GM10847 (cell line): ENCODE results near the gene SURF1.

ENCODE experiments used
- POLR2A ChIP-seq: IDR thresholded peaks from 2 replicates; pipeline ENCODE4 v1.6.1; 2011; ENCODE audit not compliant: insufficient read length; ENCODE audit errors: extremely low read depth

SURF1 gene, protein sequence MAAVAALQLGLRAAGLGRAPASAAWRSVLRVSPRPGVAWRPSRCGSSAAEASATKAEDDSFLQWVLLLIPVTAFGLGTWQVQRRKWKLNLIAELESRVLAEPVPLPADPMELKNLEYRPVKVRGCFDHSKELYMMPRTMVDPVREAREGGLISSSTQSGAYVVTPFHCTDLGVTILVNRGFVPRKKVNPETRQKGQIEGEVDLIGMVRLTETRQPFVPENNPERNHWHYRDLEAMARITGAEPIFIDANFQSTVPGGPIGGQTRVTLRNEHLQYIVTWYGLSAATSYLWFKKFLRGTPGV

GRCh38 chr9:133356391-133357091 lies at the start of gene SURF1, which contains the start of gene SURF2:
Gene SURF1 (minus strand): TSS chr9:133356487. CDS start chr9:133356453, 34 bp downstream.
Gene SURF2 (plus strand): TSS chr9:133356550. CDS start chr9:133356593, 43 bp downstream.
- peak; percentile 82 for TF ChIP-seq POLR2A

DNA sequence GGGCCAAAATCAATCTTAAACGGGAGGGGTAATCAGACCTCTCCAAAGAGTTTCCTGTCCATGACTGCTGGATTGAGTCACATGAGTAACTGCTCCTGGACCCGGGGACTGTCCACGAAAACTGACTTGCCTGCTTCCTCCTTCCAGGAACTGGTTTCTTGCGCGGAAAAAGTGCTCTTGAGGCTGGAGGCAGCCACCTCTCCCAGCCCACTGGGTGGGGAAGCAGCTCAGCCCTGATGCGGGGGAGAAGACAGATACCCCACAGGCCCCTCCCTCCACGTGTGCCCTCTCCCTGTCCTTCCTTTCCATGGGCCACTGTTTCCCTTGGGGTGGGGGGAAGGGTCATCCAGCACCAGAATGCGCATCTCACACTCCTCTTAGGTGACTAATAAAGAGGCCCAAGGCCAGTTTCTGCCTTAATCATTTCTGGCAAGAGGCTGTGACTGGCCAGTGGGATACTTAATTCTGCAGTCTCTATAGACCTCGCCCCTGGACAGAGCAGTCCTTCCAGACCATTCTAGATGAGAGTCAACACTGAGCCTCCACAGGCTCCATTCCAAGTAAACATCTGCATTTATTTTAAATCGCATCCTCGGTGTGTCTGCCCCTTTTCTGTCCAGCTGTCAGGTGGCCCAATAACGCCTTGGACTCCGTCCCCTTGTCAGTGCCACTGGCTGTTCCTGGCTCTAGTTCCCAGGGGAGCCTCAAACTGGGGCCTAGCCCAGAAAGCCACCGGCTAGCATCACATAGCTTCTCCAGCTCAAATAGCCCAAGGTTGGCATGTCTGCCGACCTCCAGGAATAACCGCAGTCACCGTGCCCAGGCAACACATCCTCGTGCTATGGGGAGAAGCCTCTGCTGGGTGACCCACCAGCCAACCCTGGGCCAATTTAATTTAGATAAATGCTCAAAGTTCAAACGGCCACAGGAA lies 49.5 kb upstream of the SURF1 start:
- no peak for TF ChIP-seq POLR2A

DNA sequence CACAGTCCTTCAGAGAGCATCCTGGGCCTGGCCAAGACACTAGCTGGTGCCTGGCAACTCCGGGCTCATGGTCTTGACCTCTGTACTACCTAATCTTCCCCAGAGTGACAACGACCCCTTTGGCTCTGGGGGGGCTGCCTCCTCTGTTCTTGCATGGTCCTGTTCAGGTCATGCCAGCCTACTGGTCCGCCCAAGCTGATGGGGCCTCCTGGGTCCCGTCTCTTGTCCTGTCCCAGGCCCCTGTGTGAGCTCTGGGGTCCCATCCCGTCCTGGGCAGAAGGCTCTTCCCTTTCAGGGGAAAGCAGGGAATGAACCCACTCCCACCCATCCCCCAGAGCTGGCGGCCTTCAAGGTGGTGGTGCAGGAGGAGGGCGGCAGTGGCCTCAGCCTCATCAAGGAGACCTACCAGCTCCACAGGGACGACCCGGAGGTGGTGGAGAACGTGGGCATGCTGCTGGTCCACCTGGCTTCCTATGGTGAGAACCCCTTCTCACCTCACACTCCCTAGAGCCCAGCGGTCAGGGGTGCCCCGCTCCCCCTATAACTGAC lies 48.2 kb upstream of the SURF1 start:
- no peak for TF ChIP-seq POLR2A

GRCh38 chr9:133403766-133404453 lies 47.6 kb upstream of the SURF1 start:
- no peak for TF ChIP-seq POLR2A

GRCh38 chr9:133402689-133403088 lies 46.4 kb upstream of the SURF1 start:
- no peak for TF ChIP-seq POLR2A

- TF ChIP-seq POLR2A = no peak
These were observed 45.3 kb upstream of the SURF1 start for GRCh38 chr9:133401588-133401987.

GRCh38 chr9:133400292-133400691 lies 44.0 kb upstream of the SURF1 start:
- no peak for TF ChIP-seq POLR2A

- no peak for TF ChIP-seq POLR2A
These were observed 41.6 kb upstream of the SURF1 start for GRCh38 chr9:133397895-133398294.

DNA sequence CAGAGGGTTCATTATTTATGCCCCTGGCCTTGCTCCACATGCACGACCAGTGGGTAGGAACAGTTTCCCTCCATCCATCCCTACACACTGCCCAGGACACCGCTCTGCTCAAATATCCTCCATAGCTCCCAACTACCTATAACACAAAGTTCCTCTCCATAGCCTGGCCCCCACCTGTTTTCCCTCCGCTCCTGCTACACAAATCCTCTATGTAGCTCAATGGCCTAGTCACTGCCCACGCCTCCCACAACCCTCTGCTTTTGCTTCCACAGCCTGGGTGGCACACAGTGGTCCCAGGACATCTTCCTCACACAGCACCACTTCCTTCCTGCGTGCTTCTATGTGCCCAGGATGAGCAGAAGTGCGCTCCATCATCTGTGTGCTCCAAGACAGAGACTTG lies 41.1 kb upstream of the SURF1 start:
- no peak for TF ChIP-seq POLR2A

- TF ChIP-seq POLR2A = no peak
These were observed 40.7 kb upstream of the SURF1 start for GRCh38 chr9:133396952-133397351.

DNA sequence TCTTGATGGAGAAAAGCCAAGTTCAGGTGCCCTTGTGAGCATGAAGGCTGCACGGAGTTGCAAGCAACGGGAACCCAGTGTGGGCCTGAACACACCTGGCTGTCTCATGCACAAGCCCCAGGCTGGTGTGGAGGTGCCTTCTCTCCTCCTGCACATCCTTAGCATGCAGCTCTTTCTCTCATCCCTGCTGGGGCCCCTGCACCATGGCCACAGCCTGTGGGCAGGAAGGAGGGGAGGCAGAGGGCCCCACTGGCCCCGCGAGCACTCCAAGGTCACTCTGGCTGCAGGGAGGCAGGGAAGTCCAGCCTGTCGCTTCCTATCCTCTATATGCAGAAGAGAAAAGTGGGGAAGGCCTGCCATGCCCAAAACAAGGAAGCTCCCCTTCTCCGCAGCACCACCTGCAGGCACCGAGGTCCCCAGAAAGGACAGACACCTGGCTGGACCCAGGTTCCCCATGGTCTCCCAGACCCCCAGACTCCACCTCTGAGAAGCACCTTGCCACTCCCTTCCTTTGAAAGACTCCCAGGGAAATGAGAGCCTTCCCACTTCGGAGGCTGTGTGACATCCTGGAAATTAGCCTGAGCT lies 38.5 kb upstream of the SURF1 start:
- no peak for TF ChIP-seq POLR2A

GRCh38 chr9:133393399-133393798 lies 37.1 kb upstream of the SURF1 start:
- TF ChIP-seq POLR2A = no peak

DNA sequence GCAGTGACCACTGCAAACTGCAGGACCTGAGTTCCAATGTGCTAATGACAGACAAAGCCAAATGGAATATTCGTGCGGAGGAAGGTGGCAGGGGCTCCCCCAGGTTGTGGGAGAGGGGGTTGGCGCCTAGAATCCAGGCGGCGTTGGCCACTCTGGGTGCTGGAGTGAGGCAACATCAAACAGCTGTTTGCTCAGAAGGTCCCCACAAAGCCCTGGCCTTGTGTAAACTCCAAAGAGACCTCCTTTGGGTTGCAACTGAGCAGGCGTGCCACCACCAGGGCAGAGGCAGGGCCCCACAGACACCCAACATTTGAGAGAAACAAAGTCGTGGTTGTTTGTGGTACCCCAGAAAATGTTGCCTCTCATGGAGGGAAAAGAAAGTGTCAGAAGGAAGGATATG lies 34.4 kb upstream of the SURF1 start:
- no peak for TF ChIP-seq POLR2A

DNA sequence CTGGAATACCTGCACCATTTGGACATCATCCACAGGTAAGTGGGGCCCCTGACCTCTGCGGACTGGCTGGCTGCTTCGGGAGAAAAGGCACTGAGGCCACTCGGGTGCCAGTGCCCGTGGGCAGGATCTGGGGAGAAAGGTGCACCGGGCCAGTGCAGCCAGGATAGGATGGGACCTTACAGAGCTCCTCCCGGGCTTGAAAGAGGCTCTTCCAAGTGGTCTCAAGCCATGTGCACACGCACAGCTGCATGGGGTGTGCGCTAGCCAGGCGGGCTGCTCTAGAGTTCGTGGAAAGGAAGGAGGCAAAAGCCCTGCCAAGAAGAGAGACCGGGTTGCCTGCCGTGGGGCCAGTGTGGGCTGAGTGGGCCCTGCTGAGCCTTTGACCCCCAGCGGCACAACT lies 33.3 kb upstream of the SURF1 start:
- no peak for TF ChIP-seq POLR2A
